HepG2 (cell line): Measurements from ENCODE around the gene SPATA25. TPM values are rescaled to one million over a fixed set of nuclear protein-coding genes. Genes with fewer than 3 reads are reported as not detected.

Experiments used
- ATAC-seq: fragments of 200-7000 bp; cut with Tn5 transposase; 3 replicates; pipeline ENCODE4 v1.9.1; 2020; ENCODE audit warnings: mild to moderate bottlenecking, moderate library complexity
- BruUV-seq: library from RNA; stranded (reverse); fragments of 400-500 nt; replicated peaks from 2 replicates; lab custom pipeline; 2021; lab: Mats Ljungman, UMichigan
- CTCF ChIA-PET: fragments of 300-600 bp; formaldehyde crosslinking; extraction: SDS; loops from one replicate; lab custom pipeline; 2021; ENCODE audit warnings: low total read pairs, inconsistent platforms, low intra/inter-chr PET ratio; lab: Yijun Ruan, JAX
- POLR2A ChIA-PET: fragments of 350-600 bp; sonication (Branson Sonifier 250); formaldehyde crosslinking; loops from one replicate; lab custom pipeline; 2020; ENCODE audit warnings: antibody characterized with exemption, inconsistent platforms; lab: Yijun Ruan, JAX
- DNase-seq: peaks from one replicate; pipeline ENCODE4 v3.0.0-alpha.2; 2015; ENCODE audit warnings: low spot score
- FAIRE-seq: peaks from 3 replicates; lab custom pipeline; 2011; peaks lifted over from hg19 to GRCh38; lab: Jason Lieb, UNC
- H2AFZ ChIP-seq: one replicate; pipeline ENCODE4 v1.6.1; 2011; ENCODE audit warnings: low read length, inconsistent platforms
- H3K27ac ChIP-seq: fragments of 300-600 bp; 3 replicates; pipeline ENCODE4 v1.8.0; 2011; ENCODE audit warnings: mixed run types, mild to moderate bottlenecking, mixed read lengths, low read length, inconsistent platforms; ENCODE audit not compliant: insufficient read depth; ENCODE audit errors: extremely low read length
- H3K27me3 ChIP-seq, 2 experiments: fragments of 200-600 bp in 1 of 2; 2 replicates in 1 of 2; 3 replicates in 1 of 2; pipeline versions ENCODE4 v1.6.0 to v1.8.0; 2011; ENCODE audit warnings: low read length in 2 of 2, mild to moderate bottlenecking in 2 of 2, moderate library complexity in 2 of 2, inconsistent platforms in 1 of 2; ENCODE audit not compliant: insufficient read depth in 2 of 2, control insufficient read depth in 1 of 2
- H3K36me3 ChIP-seq, 2 experiments: fragments of 200-600 bp in 1 of 2; replicated peaks in 1 of 2; 2 replicates in 1 of 2; 3 replicates in 1 of 2; pipeline versions ENCODE4 v1.5.1 to v1.8.0; 2011; ENCODE audit warnings: low read length in 2 of 2, inconsistent platforms in 1 of 2; ENCODE audit not compliant: insufficient read depth in 2 of 2, control insufficient read depth in 1 of 2
- H3K4me1 ChIP-seq: 2 replicates; pipeline ENCODE4 v1.5.1; 2012; ENCODE audit warnings: low read length, inconsistent platforms; ENCODE audit not compliant: insufficient read depth
- H3K4me2 ChIP-seq: 2 replicates; pipeline ENCODE4 v1.6.0; 2011; ENCODE audit warnings: low read depth, low read length, inconsistent platforms
- H3K4me3 ChIP-seq, 3 experiments: fragments of 200-600 bp in 1 of 3; sonication (generic), shearing (Covaris generic) in 1 of 3; replicated peaks in 1 of 3; 2 replicates each; pipeline ENCODE4 v1.5.1; 2011 to 2016; ENCODE audit warnings: low read length in 3 of 3, inconsistent platforms in 2 of 3, low read depth in 2 of 3, mild to moderate bottlenecking in 2 of 3, control low read depth in 1 of 3, mixed read lengths in 1 of 3; ENCODE audit not compliant: insufficient read depth in 1 of 3
- H3K79me2 ChIP-seq: one replicate; pipeline ENCODE4 v1.6.1; 2011; ENCODE audit warnings: low read length, inconsistent platforms; ENCODE audit not compliant: insufficient read depth
- H3K9ac ChIP-seq: 2 replicates; pipeline ENCODE4 v1.6.0; 2011; ENCODE audit warnings: mild to moderate bottlenecking, low read depth, low read length, inconsistent platforms; ENCODE audit not compliant: insufficient read depth
- H3K9me3 ChIP-seq: 2 replicates; pipeline ENCODE4 v1.5.1; 2012; ENCODE audit warnings: mild to moderate bottlenecking, low read length
- H4K20me1 ChIP-seq: 2 replicates; pipeline ENCODE4 v1.6.0; 2011; ENCODE audit warnings: inconsistent platforms, mild to moderate bottlenecking, low read length, moderate library complexity; ENCODE audit not compliant: insufficient read depth
- AHDC1 ChIP-seq: sonication (generic); formaldehyde crosslinking; IDR thresholded peaks from 2 replicates; pipeline ENCODE4 v1.5.1; 2020; ENCODE audit warnings: mild to moderate bottlenecking, missing genetic modification reagents, borderline replicate concordance
- ARNT2 ChIP-seq: sonication (generic); formaldehyde crosslinking; IDR thresholded peaks from 2 replicates; pipeline ENCODE4 v1.8.0; 2022; ENCODE audit warnings: mild to moderate bottlenecking, low read depth, missing genetic modification reagents, moderate library complexity
- FOSL2 ChIP-seq: sonication (generic); formaldehyde crosslinking; IDR thresholded peaks from 2 replicates; pipeline ENCODE4 v1.4.0; 2020; ENCODE audit warnings: missing genetic modification reagents
- HNRNPUL1 ChIP-seq: fragments of 200-400 bp; formaldehyde crosslinking; IDR thresholded peaks from 2 replicates; pipeline ENCODE4 v1.6.1; 2017; ENCODE audit warnings: low read depth, mild to moderate bottlenecking, low read length, moderate library complexity
- NFYC ChIP-seq: IDR thresholded peaks from 2 replicates; pipeline ENCODE4 v1.6.1; 2016; ENCODE audit warnings: missing genetic modification reagents, missing compliant biosample characterization
- PRPF4 ChIP-seq: fragments of 200-400 bp; formaldehyde crosslinking; IDR thresholded peaks from 2 replicates; pipeline ENCODE4 v1.6.1; 2016; ENCODE audit warnings: low read length, low read depth; ENCODE audit not compliant: poor library complexity, severe bottlenecking
- TCF7L2 ChIP-seq: IDR thresholded peaks from 2 replicates; pipeline ENCODE4 v1.6.1; 2011; ENCODE audit warnings: mild to moderate bottlenecking, low read depth, low read length, moderate library complexity
- UBTF ChIP-seq: sonication (generic); formaldehyde crosslinking; IDR thresholded peaks from 2 replicates; pipeline ENCODE4 v1.4.0; 2020; ENCODE audit warnings: mild to moderate bottlenecking, missing genetic modification reagents
- ZBTB7A ChIP-seq: sonication (generic); formaldehyde crosslinking; IDR thresholded peaks from 2 replicates; pipeline ENCODE4 v1.8.0; 2022; ENCODE audit warnings: mild to moderate bottlenecking, missing genetic modification reagents
- ZNF263 ChIP-seq: sonication (generic); formaldehyde crosslinking; IDR thresholded peaks from 2 replicates; pipeline ENCODE4 v1.4.0; 2020; ENCODE audit warnings: missing genetic modification reagents
- ZNF329 ChIP-seq: sonication (generic); formaldehyde crosslinking; IDR thresholded peaks from 2 replicates; pipeline ENCODE4 v1.9.0; 2021; ENCODE audit warnings: low read depth, mild to moderate bottlenecking, missing genetic modification reagents
- ZNF619 ChIP-seq: sonication (generic); formaldehyde crosslinking; IDR thresholded peaks from 2 replicates; pipeline ENCODE4 v1.4.0; 2020; ENCODE audit warnings: mild to moderate bottlenecking, missing genetic modification reagents
- ZNF652 ChIP-seq: IDR thresholded peaks from 2 replicates; pipeline ENCODE4 v1.6.1; 2016; ENCODE audit warnings: low read depth, borderline replicate concordance
- WGBS: methylation state at CpG from one replicate; pipeline ENCODE4 v1.1.6; 2017; ENCODE audit warnings: low lambda C conversion rate; 5-methylcytosine and 5-hydroxymethylcytosine counted together
- in situ Hi-C: cut with HindIII; loops from 2 replicates; pipeline ENCODE4 v1.10.0; 2017; ENCODE audit warnings: low pct_unique_long_range_greater_than_20kb; ENCODE audit not compliant: extremely low pct_ligation_motif_present
- intact Hi-C: fragments of 100-400 bp; cut with micrococcal nuclease; formaldehyde crosslinking; loops from one replicate; pipeline ENCODE4 v1.10.0; 2022; ENCODE audit not compliant: unreplicated experiment
- polyA plus RNA-seq, 8 experiments: library from polyadenylated mRNA; depleted of rRNA in 3 of 8; stranded (reverse) in 7 of 8; unstranded in 1 of 8; fragments of >200 nt; fragmentation: Illumina TruSeq in 4 of 8; extraction: Trizol in 4 of 8; gene quantifications; 2 replicates each; pipeline versions ENCODE4 v1.2.1 to v1.2.3, GENCODE V29; 2011 to 2016; ENCODE audit warnings: low read depth in 4 of 8, missing spikeins in 1 of 8, mixed read lengths in 1 of 8; ENCODE audit not compliant: insufficient read depth in 1 of 8
- total RNA-seq, 5 experiments: library from RNA; depleted of rRNA; stranded (reverse); fragments of >200 nt; fragmentation: Illumina TruSeq; extraction: Trizol; gene quantifications; 2 replicates each; pipeline ENCODE4 v1.2.3, GENCODE V29; 2016; ENCODE audit warnings: low read depth in 1 of 5
- TF ChIP-seq, protein P1 (sequence below): sonication (generic); formaldehyde crosslinking; IDR thresholded peaks from 2 replicates; pipeline ENCODE4 v1.4.0; 2020; ENCODE audit warnings: mild to moderate bottlenecking, missing genetic modification reagents

Gene SPATA25
- total and polyA plus RNA-seq, 2 of the 13 experiments (the other 11 are each of a cell fraction or from before 2014, with no cell fraction given) = 4.8 to 7.6 TPM

DNA sequence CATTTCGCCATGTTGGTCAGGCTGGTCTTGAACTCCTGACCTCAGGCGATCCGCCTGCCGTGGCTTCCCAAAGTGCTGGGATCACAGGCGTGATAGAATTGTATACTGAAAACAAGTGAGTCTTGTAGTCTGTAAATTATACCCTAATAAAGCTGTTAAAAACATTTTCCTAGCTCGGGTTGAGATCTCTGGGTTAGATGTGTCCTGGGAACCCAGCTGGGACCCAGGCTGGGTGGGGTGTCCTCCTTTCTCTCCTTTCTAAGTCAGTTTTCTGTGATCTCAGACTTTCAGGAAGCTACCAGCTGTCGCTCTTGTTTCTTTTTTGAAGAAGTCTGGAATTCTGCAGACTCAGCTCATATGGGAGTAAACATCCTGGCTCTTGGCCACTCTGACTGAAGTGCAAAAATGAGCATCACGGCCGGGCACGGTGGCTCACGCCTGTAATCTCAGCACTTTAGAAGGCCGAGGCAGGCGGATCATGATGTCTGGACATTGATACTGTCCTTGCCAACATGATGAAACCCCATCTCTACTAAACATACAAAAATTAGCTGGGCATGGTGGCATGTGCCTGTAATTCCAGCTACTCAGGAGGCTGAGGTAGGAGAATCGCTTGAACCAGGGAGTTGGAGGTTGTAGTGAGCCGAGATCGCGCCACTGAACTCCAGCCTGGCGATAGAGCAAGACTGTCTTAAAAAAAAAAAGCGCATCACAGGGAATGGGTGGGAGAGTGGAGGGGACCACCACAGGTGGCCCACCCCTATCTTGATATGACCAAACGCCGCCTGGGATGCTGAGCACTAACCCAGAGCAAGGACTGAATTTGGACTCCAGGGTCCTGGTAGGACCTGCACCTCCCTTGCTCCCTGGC lies 37.2 kb upstream of the SPATA25 start:
- H3K27ac ChIP-seq = no peak overlapping the region
- H3K4me2 ChIP-seq = peak overlapping the region; percentile 68
- TF ChIP-seq TCF7L2 (no peak), ARNT2 (no peak), ZNF652 (no peak), ZNF619 (CRISPR knock-in tag) (no peak), ZNF329 (CRISPR knock-in tag) (no peak), NFYC (CRISPR knock-in tag) (no peak), PRPF4 (no peak), HNRNPUL1 (no peak), ZNF263 (CRISPR knock-in tag) (no peak), FOSL2 (CRISPR knock-in tag) (no peak), UBTF (CRISPR knock-in tag) (peak; percentile 37; the same call in 1 of the 2 replicates), ZBTB7A (no peak), AHDC1 (CRISPR knock-in tag) (peak; percentile 51; the same call in 1 of the 2 replicates)
- TF ChIP-seq, protein P1, sequence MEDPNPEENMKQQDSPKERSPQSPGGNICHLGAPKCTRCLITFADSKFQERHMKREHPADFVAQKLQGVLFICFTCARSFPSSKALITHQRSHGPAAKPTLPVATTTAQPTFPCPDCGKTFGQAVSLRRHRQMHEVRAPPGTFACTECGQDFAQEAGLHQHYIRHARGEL (CRISPR knock-in tag) = no peak

More for the DNA sequence above, 37.2 kb upstream of the SPATA25 start:
- 25% methylated on average over 21 of the region's 21 CpGs for WGBS
- BruUV-seq = no TSS peak
- Histone ChIP-seq H3K9ac (peak overlapping the region; percentile 23; the same call in 1 of the 2 replicates), H3K27me3 (no peaks in the 10 kb centered on the region; a peak in 1 of 5 replicates), H3K4me1 (peaks cover 84% of the 10 kb centered on the region), H4K20me1 (no peaks in the 10 kb centered on the region), H3K36me3 (no peaks in the 10 kb centered on the region), H2AFZ (peak overlapping the region; percentile 24), H3K9me3 (no peaks in the 10 kb centered on the region), H3K4me3 (peak overlapping the region in 2 of 3 experiments; percentile 20 to 52; a peak in 2 of 6 replicates), H3K79me2 (no peaks in the 10 kb centered on the region)
- FAIRE-seq (no peak), DNase-seq (peak; percentile 66), ATAC-seq (peak; percentile 15)
- CTCF ChIA-PET = no interaction called here
- POLR2A ChIA-PET = interaction anchor here (1.0 to 6.0 kb wide), 13 partner anchors 10 to 98 kb away, joined by 3 to 100 read pairs (median 9); partner anchors contain the start of genes ACOT8, CTSA, NEURL2 and PCIF1
- intact Hi-C loops (loop anchor here (2.0 kb wide), 1 partner anchor 16 kb away; no protein-coding TSS in a partner anchor), in situ Hi-C loops (no loop called here)
